ENCODE data around the gene LRRC8E. TPM values are rescaled to one million over a fixed set of nuclear protein-coding genes. Genes with fewer than 3 reads are reported as not detected.

Gene LRRC8E
- total and polyA plus RNA-seq, 3 experiments from 2014 or later = not detected

DNA sequence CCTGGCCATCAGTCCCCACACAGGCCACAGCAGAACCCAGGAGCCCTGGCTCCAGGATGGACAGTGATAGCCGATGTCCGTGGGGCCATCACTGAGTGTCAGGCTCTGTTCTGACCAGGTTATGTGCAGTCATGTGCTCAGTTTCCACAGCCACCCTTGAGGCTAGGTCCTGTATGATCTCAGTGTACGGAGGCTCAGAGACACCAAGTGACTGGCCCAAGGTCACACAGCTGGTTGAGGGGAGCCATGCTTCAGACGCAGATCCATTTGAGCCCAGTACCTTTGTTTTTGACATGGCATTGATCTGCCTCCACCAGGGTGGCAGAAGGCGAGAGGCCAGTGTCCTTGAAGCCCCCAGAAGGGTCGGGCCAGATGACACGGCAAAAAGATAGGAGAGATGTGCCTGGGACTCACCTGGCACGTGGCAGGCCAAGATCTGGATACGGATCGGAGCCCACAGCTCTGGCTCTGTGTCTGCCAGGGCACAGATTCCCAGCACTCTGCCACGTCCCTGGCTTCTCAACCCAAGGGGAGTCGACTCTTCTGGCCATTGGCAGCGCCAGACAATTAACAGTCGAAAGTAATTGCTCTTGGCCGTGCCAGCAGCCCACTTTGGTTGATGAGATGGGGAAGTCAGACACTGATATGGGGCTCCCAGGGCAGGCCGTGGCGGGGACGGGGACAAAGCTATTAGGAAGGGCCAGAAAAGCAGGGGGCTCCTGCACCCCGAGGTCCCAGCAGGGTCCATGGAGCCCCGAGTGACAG is 42.7 kb upstream of the LRRC8E start:
- Mint-ChIP-seq H3K9me3 (no peaks in the 10 kb centered on the region), H3K27ac (no peak overlapping the region), H3K27me3 (no peaks in the 10 kb centered on the region), H3K4me1 (no peaks in the 10 kb centered on the region), H3K36me3 (no peaks in the 10 kb centered on the region), H3K4me3 (peak overlapping the region in 1 of 7 donors; percentile 61)
- H3K4me3 ChIP-seq (ENCODE audit: low read length) = no peak overlapping the region
- H3K27me3 ChIP-seq (ENCODE audit: insufficient read depth, low read length, poor library complexity, severe bottlenecking) = no peaks in the 10 kb centered on the region
- no peak overlapping the region for H3K27ac ChIP-seq (ENCODE audit: low read depth, low read length)
- DNase-seq = no peak
- ChIA-PET POLR2A (no interaction called here), CTCF (interaction anchor here (0.5 kb wide), 1 partner anchor 8 kb away, joined by 4 read pairs; no protein-coding TSS in a partner anchor)
- H3K4me1 ChIP-seq (ENCODE audit: insufficient read depth, low read length) = no peaks in the 10 kb centered on the region
- no peaks in the 10 kb centered on the region for H3K9me3 ChIP-seq (ENCODE audit: low read length)
- H3K36me3 ChIP-seq (ENCODE audit: insufficient read depth, low read length) = no peaks in the 10 kb centered on the region

DNA sequence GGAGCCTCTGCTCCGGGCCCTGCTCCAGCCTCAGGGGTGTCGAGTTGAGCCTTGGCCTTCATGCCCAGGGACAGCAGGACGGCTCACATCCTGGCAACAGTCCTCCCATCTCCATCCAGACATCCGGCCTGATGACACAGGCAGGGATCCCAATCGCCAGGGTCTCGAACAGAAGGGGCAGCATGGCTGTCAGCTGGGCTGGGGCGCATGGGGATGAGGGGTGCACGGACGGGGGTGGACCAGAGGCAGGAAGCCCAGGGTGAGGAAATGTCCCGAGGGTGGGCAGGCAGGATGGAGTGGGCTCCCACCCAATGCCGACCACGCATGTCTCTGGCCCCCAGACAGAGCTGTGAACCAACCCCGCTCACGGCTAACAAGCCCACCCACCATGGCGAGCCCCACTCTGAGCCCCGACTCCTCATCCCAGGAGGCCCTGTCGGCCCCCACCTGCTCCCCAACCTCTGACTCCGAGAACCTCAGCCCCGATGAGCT is 42.1 kb upstream of the LRRC8E start:
- CTCF ChIA-PET = no interaction called here
- H3K9me3 ChIP-seq (ENCODE audit: low read length) = no peaks in the 10 kb centered on the region

DNA sequence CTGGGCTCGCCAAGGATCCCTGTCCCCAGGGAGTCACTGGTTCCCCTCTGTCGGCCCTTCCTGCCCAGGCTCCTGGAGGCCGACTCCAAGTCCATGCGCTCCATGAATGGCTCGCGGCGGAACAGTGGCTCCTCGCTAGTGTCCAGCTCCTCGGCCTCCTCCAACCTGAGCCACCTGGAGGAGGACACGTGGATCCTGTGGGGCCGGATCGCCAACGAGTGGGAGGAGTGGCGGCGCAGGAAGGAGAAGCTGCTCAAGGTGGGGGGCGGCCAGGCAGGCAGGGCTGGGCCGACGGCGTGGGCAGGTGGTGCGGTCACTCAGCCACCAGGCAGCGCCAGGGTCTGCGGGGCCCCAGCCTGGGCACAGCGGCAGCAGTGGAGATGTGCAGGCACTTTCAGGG is 40.6 kb upstream of the LRRC8E start:
- POLR2A ChIA-PET = no interaction called here
- Histone ChIP-seq H3K27me3 (ENCODE audit: insufficient read depth, low read length, poor library complexity, severe bottlenecking) (no peaks in the 10 kb centered on the region), H3K36me3 (ENCODE audit: insufficient read depth, low read length) (no peaks in the 10 kb centered on the region), H3K27ac (ENCODE audit: low read depth, low read length) (no peak overlapping the region), H3K4me1 (ENCODE audit: insufficient read depth, low read length) (no peaks in the 10 kb centered on the region), H3K4me3 (ENCODE audit: low read length) (no peak overlapping the region), H3K9me3 (ENCODE audit: low read length) (no peaks in the 10 kb centered on the region)
- Mint-ChIP-seq H3K9me3 (no peaks in the 10 kb centered on the region), H3K36me3 (no peaks in the 10 kb centered on the region), H3K27me3 (no peaks in the 10 kb centered on the region), H3K4me1 (no peaks in the 10 kb centered on the region), H3K27ac (no peak overlapping the region), H3K4me3 (no peak overlapping the region)
- CTCF ChIA-PET = interaction anchor here (0.6 kb wide), 1 partner anchor 189 kb away, joined by 3 read pairs; no protein-coding TSS in a partner anchor
- no peak for DNase-seq

More for the DNA sequence above, 42.1 kb upstream of the LRRC8E start:
- Histone ChIP-seq H3K27ac (ENCODE audit: low read depth, low read length) (no peak overlapping the region), H3K36me3 (ENCODE audit: insufficient read depth, low read length) (no peaks in the 10 kb centered on the region), H3K27me3 (ENCODE audit: insufficient read depth, low read length, poor library complexity, severe bottlenecking) (no peaks in the 10 kb centered on the region), H3K4me1 (ENCODE audit: insufficient read depth, low read length) (no peaks in the 10 kb centered on the region), H3K4me3 (ENCODE audit: low read length) (no peak overlapping the region)
- no peak overlapping the region for H3K27ac Mint-ChIP-seq
- no peaks in the 10 kb centered on the region for H3K27me3 Mint-ChIP-seq
- H3K9me3 Mint-ChIP-seq = no peaks in the 10 kb centered on the region
- no peaks in the 10 kb centered on the region for H3K36me3 Mint-ChIP-seq
- H3K4me1 Mint-ChIP-seq = no peaks in the 10 kb centered on the region
- no peak overlapping the region for H3K4me3 Mint-ChIP-seq
- POLR2A ChIA-PET = no interaction called here
- no peak for DNase-seq

DNA sequence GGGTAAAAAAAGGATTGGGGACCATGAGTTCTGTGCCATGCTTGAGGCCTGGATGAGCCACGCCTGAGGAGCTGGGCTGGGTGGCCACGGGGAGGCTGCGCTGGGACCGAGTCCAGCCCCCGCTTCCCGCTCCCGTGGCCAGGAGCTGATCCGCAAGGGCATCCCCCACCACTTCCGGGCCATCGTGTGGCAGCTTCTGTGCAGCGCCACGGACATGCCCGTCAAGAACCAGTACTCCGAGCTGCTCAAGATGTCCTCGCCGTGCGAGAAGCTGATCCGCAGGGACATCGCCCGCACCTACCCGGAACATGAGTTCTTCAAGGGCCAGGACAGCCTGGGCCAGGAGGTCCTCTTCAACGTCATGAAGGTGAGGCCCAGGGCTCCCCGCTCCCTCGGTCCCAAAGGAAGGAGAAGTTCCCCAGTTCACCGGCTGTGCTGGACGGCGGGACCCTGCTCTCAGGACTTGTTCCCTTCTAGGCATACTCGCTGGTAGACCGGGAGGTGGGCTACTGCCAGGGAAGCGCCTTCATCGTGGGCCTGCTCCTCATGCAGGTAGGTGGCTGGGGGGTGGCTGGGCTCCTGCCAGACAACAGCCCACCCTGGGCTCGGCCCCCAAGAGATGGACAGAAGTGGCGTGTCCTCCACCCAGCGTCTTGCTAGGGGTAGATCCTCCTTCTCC is 39.4 kb upstream of the LRRC8E start:
- H3K27ac Mint-ChIP-seq = no peak overlapping the region
- Histone ChIP-seq H3K9me3 (ENCODE audit: low read length) (no peaks in the 10 kb centered on the region), H3K27ac (ENCODE audit: low read depth, low read length) (no peak overlapping the region), H3K4me3 (ENCODE audit: low read length) (no peak overlapping the region), H3K36me3 (ENCODE audit: insufficient read depth, low read length) (no peaks in the 10 kb centered on the region), H3K4me1 (ENCODE audit: insufficient read depth, low read length) (peaks cover 9% of the 10 kb centered on the region), H3K27me3 (ENCODE audit: insufficient read depth, low read length, poor library complexity, severe bottlenecking) (no peaks in the 10 kb centered on the region)
- POLR2A ChIA-PET = no interaction called here
- no peaks in the 10 kb centered on the region for H3K27me3 Mint-ChIP-seq
- CTCF ChIA-PET = interaction anchor here (1.0 kb wide), 1 partner anchor 21 kb away, joined by 3 read pairs; no protein-coding TSS in a partner anchor
- H3K9me3 Mint-ChIP-seq = no peaks in the 10 kb centered on the region
- peaks cover 0 to 7% (median 0%) of the 10 kb centered on the region in 3 donors for H3K4me1 Mint-ChIP-seq
- H3K36me3 Mint-ChIP-seq = no peaks in the 10 kb centered on the region
- H3K4me3 Mint-ChIP-seq = no peak overlapping the region
- DNase-seq = no peak

DNA sequence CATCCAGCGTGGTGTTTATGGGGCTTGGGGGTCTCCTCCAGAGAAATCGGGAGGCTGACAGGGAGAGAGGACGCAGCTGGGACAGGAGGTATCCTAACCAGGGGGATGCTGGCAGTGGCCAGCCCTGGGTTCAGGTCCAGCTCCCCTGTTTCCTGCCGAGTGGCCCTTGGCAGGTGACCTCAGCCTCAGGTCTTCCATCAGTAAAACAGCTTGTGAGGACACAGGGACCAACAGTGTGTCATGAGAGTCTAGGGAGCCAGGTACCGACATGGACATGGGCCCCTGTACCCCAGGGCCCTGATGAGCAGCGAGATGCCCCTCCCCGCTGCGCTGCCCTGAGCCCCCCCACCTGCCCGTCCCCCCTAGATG is 38.7 kb upstream of the LRRC8E start:
- no peak overlapping the region for H3K4me3 Mint-ChIP-seq
- H3K27ac Mint-ChIP-seq = no peak overlapping the region
- H3K9me3 ChIP-seq (ENCODE audit: low read length) = no peaks in the 10 kb centered on the region
- POLR2A ChIA-PET = no interaction called here
- DNase-seq = no peak
- no peaks in the 10 kb centered on the region for H3K27me3 ChIP-seq (ENCODE audit: insufficient read depth, low read length, poor library complexity, severe bottlenecking)
- peaks cover 0 to 7% (median 0%) of the 10 kb centered on the region in 3 donors for H3K4me1 Mint-ChIP-seq
- peaks cover 9% of the 10 kb centered on the region for H3K4me1 ChIP-seq (ENCODE audit: insufficient read depth, low read length)
- H3K9me3 Mint-ChIP-seq = no peaks in the 10 kb centered on the region
- CTCF ChIA-PET = no interaction called here
- H3K4me3 ChIP-seq (ENCODE audit: low read length) = no peak overlapping the region
- H3K27me3 Mint-ChIP-seq = no peaks in the 10 kb centered on the region
- no peaks in the 10 kb centered on the region for H3K36me3 Mint-ChIP-seq
- H3K36me3 ChIP-seq (ENCODE audit: insufficient read depth, low read length) = no peaks in the 10 kb centered on the region
- H3K27ac ChIP-seq (ENCODE audit: low read depth, low read length) = no peak overlapping the region

DNA sequence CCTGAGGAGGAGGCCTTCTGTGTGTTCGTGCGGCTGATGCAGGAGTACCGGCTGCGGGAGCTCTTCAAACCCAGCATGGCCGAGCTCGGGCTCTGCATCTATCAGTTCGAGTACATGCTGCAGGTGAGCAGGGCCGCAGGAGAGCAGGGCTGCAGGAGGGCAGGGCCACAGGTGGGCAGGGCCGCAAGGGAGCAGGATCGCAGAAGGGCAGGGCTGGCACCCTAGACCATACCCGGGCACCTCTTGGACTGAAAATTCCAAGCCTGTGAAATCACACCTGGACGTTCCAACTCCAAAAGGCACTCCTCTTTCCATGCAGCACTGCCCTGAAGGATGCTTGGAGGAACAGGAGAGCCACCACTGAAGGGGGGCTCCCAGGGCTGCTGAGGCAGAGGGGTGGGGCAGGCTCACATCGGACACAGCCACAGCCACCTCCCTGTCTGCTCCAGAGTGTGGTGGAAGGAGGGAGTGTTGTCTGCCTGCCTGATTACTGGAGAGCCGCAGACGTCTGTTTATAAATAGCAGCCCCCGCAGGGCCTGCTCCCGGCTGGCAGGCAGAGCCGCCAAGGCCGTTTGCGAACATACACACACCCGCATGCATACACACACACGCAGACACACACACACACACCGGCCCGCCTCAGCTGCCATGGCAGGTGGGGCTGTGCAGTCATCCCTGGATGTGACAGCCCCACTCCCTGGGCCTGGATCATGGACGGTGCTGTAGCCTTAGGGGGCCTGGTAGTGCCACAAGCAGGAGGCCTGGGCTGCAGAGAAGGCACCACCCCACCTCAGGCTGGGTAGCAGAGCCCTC is 38.1 kb upstream of the LRRC8E start:
- DNase-seq = no peak
- Mint-ChIP-seq H3K36me3 (no peaks in the 10 kb centered on the region), H3K4me1 (peaks cover 0 to 7% (median 0%) of the 10 kb centered on the region in 3 donors), H3K4me3 (no peak overlapping the region), H3K9me3 (no peaks in the 10 kb centered on the region), H3K27me3 (peaks cover 0 to 2% of the 10 kb centered on the region in 2 donors), H3K27ac (no peak overlapping the region)
- POLR2A ChIA-PET = no interaction called here
- Histone ChIP-seq H3K9me3 (ENCODE audit: low read length) (no peaks in the 10 kb centered on the region), H3K27me3 (ENCODE audit: insufficient read depth, low read length, poor library complexity, severe bottlenecking) (no peaks in the 10 kb centered on the region), H3K4me1 (ENCODE audit: insufficient read depth, low read length) (peaks cover 9% of the 10 kb centered on the region), H3K4me3 (ENCODE audit: low read length) (no peak overlapping the region), H3K27ac (ENCODE audit: low read depth, low read length) (no peak overlapping the region), H3K36me3 (ENCODE audit: insufficient read depth, low read length) (no peaks in the 10 kb centered on the region)
- CTCF ChIA-PET = interaction anchor here (1.3 kb wide), 1 partner anchor 11 kb away, joined by 3 read pairs; no protein-coding TSS in a partner anchor

DNA sequence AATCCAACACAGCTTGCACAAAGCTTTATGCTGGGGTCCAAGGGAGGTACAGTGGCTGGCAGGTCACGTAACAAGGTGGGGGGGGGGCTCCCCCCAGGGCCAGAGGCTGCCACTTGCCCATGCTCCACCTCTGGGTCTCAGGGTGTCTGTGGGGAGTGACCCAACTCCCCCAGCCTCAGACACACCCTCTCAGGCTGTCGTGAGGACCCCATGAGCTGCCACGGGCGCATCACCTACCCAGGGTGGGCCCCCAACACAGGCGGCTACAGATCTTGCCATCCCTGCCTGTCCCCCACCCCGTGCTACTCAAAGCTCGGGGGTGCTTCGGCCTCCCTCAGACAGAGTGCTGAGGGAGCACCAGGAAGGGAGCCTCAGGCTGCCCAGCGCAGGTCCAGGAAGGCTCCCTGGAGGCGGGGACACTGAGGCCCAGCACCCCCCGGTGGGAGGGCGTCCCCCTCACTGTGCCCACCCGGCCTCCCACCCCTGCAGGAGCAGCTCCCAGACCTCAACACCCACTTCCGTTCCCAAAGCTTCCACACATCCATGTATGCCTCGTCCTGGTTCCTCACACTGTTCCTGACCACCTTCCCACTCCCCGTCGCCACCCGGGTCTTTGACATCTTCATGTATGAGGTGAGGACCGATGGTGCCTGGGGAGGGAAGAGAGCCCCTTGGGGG is 37.2 kb upstream of the LRRC8E start:
- no peak for DNase-seq
- no peak overlapping the region for H3K4me3 Mint-ChIP-seq
- no peak overlapping the region for H3K27ac ChIP-seq (ENCODE audit: low read depth, low read length)
- H3K4me1 ChIP-seq (ENCODE audit: insufficient read depth, low read length) = peaks cover 9% of the 10 kb centered on the region
- POLR2A ChIA-PET = no interaction called here
- H3K27ac Mint-ChIP-seq = no peak overlapping the region
- no peaks in the 10 kb centered on the region for H3K36me3 ChIP-seq (ENCODE audit: insufficient read depth, low read length)
- H3K4me1 Mint-ChIP-seq = peaks cover 0 to 7% (median 0%) of the 10 kb centered on the region in 3 donors
- no peaks in the 10 kb centered on the region for H3K36me3 Mint-ChIP-seq
- no peaks in the 10 kb centered on the region for H3K27me3 ChIP-seq (ENCODE audit: insufficient read depth, low read length, poor library complexity, severe bottlenecking)
- H3K4me3 ChIP-seq (ENCODE audit: low read length) = no peak overlapping the region
- H3K9me3 ChIP-seq (ENCODE audit: low read length) = no peaks in the 10 kb centered on the region
- H3K27me3 Mint-ChIP-seq = peaks cover under 1 to 8% of the 10 kb centered on the region in 2 donors
- H3K9me3 Mint-ChIP-seq = no peaks in the 10 kb centered on the region
- CTCF ChIA-PET = interaction anchor here (1.3 kb wide), 1 partner anchor 11 kb away, joined by 3 read pairs; no protein-coding TSS in a partner anchor
